ENCODE results near the gene GRAMD1B. TPM values are rescaled to one million over a fixed set of nuclear protein-coding genes. Genes with fewer than 3 reads are reported as not detected.

The GRAMD1B gene
- total and polyA plus RNA-seq, 2 donors (not counting 1 experiment from before 2014, with no cell fraction given): 0.58 to 11.6 TPM

GRCh38 chr11:123535401-123535800 is 105.3 kb downstream of the GRAMD1B start:
- Mint-ChIP-seq H3K4me1 (peaks cover 5% of the 10 kb centered on the region), H3K9me3 (ENCODE audit: insufficient read depth) (no peaks in the 10 kb centered on the region), H3K4me3 (no peak overlapping the region), H3K27ac (no peak overlapping the region), H3K27me3 (no peaks in the 10 kb centered on the region)
- Histone ChIP-seq H2AFZ (ENCODE audit: insufficient read depth, low read depth, low read length, poor library complexity, severe bottlenecking) (no peak overlapping the region), H3K27ac (ENCODE audit: low read length in 2 of 2) (no peak overlapping the region), H3K9me3 (ENCODE audit: control extremely low read depth in 1 of 3, control insufficient read depth in 2 of 3, insufficient read depth in 1 of 3, low read length in 2 of 3) (no peaks in the 10 kb centered on the region), H4K20me1 (ENCODE audit: control insufficient read depth, insufficient read depth, low read length, poor library complexity, severe bottlenecking) (no peaks in the 10 kb centered on the region), H3K4me1 (ENCODE audit: control insufficient read depth in 2 of 2, insufficient read depth in 2 of 2, low read length in 2 of 2) (no peaks in the 10 kb centered on the region), H3K4me3 (ENCODE audit: control extremely low read depth in 1 of 5, extremely low read depth in 1 of 5, insufficient read depth in 1 of 5, low read depth in 2 of 5, low read length in 4 of 5) (no peak overlapping the region), H3K9ac (ENCODE audit: low read length) (no peak overlapping the region), H3K36me3 (replicated peaks in 1 of 2; ENCODE audit: control extremely low read depth in 1 of 2, control insufficient read depth in 1 of 2, extremely low read depth in 1 of 2, insufficient read depth in 2 of 2, low read length in 1 of 2) (no peaks in the 10 kb centered on the region), H3K4me2 (replicated peaks; ENCODE audit: low read depth, low read length, poor library complexity, severe bottlenecking) (no peak overlapping the region), H3K79me2 (ENCODE audit: control insufficient read depth, insufficient read depth, low read length) (no peaks in the 10 kb centered on the region), H3K27me3 (replicated peaks in 1 of 4; ENCODE audit: control extremely low read depth in 1 of 4, control insufficient read depth in 3 of 4, insufficient read depth in 4 of 4, low read length in 3 of 4) (no peaks in the 10 kb centered on the region)
- 100% methylated on average over 2 of the region's 4 CpGs for WGBS (ENCODE audit: insufficient coverage)
- DNase-seq: no peak
- TF ChIP-seq EZH2 (IDR thresholded peaks at IDR 0.05; ENCODE audit: borderline replicate concordance, insufficient read depth, low read depth, low read length, poor library complexity, severe bottlenecking): no peak
- TF ChIP-seq CTCF (IDR thresholded peaks at IDR 0.05): no peak
- no peak for ATAC-seq (ENCODE audit: low read depth)
- POLR2A ChIA-PET: no interaction called here
- CTCF ChIA-PET: interaction anchor here (1.1 to 1.4 kb wide), 2 partner anchors 11 to 24 kb away, joined by 3 to 4 read pairs; no protein-coding TSS in a partner anchor
- intact Hi-C loops (cut with micrococcal nuclease): no loop called here

GRCh38 chr11:123536690-123537437 is 106.8 kb downstream of the GRAMD1B start:
- Mint-ChIP-seq H3K4me1 (peaks cover 5% of the 10 kb centered on the region), H3K4me3 (no peak overlapping the region), H3K9me3 (ENCODE audit: insufficient read depth) (no peaks in the 10 kb centered on the region), H3K27ac (no peak overlapping the region), H3K27me3 (no peaks in the 10 kb centered on the region)
- H3K27ac ChIP-seq (ENCODE audit: low read length in 2 of 2): no peak overlapping the region
- no peaks in the 10 kb centered on the region for H3K27me3 ChIP-seq (replicated peaks in 1 of 4; ENCODE audit: control extremely low read depth in 1 of 4, control insufficient read depth in 3 of 4, insufficient read depth in 4 of 4, low read length in 3 of 4)
- CTCF ChIA-PET: interaction anchor here (1.1 kb wide), 1 partner anchor 24 kb away, joined by 3 read pairs; no protein-coding TSS in a partner anchor
- no peak overlapping the region for H2AFZ ChIP-seq (ENCODE audit: insufficient read depth, low read depth, low read length, poor library complexity, severe bottlenecking)
- 100% methylated on average over 2 of the region's 2 CpGs for WGBS (ENCODE audit: insufficient coverage)
- ATAC-seq (ENCODE audit: low read depth): no peak
- no peaks in the 10 kb centered on the region for H3K4me1 ChIP-seq (ENCODE audit: control insufficient read depth in 2 of 2, insufficient read depth in 2 of 2, low read length in 2 of 2)
- H3K4me3 ChIP-seq (ENCODE audit: control extremely low read depth in 1 of 5, extremely low read depth in 1 of 5, insufficient read depth in 1 of 5, low read depth in 2 of 5, low read length in 4 of 5): no peak overlapping the region
- intact Hi-C loops (cut with micrococcal nuclease): no loop called here
- H3K4me2 ChIP-seq (replicated peaks; ENCODE audit: low read depth, low read length, poor library complexity, severe bottlenecking): no peak overlapping the region
- H3K9me3 ChIP-seq (ENCODE audit: control extremely low read depth in 1 of 3, control insufficient read depth in 2 of 3, insufficient read depth in 1 of 3, low read length in 2 of 3): no peaks in the 10 kb centered on the region
- no peaks in the 10 kb centered on the region for H3K36me3 ChIP-seq (replicated peaks in 1 of 2; ENCODE audit: control extremely low read depth in 1 of 2, control insufficient read depth in 1 of 2, extremely low read depth in 1 of 2, insufficient read depth in 2 of 2, low read length in 1 of 2)
- POLR2A ChIA-PET: no interaction called here
- no peak for TF ChIP-seq EZH2 (IDR thresholded peaks at IDR 0.05; ENCODE audit: borderline replicate concordance, insufficient read depth, low read depth, low read length, poor library complexity, severe bottlenecking)
- TF ChIP-seq CTCF (IDR thresholded peaks at IDR 0.05): no peak
- H4K20me1 ChIP-seq (ENCODE audit: control insufficient read depth, insufficient read depth, low read length, poor library complexity, severe bottlenecking): no peaks in the 10 kb centered on the region
- H3K79me2 ChIP-seq (ENCODE audit: control insufficient read depth, insufficient read depth, low read length): no peaks in the 10 kb centered on the region
- DNase-seq: no peak
- no peak overlapping the region for H3K9ac ChIP-seq (ENCODE audit: low read length)
